Nephron progenitor cell (in vitro differentiated cells): ENCODE measurements around the gene FGD4.
A peak's percentile ranks its signal among the peaks of the same experiment; 100 is the strongest.

Experiments used
- DNase-seq: peaks from one replicate; pipeline ENCODE4 v3.0.0; 2021
- H3K27ac Mint-ChIP-seq: 2 replicates; pipeline ENCODE4 v1.8.0; 2021; ENCODE audit warnings: mild to moderate bottlenecking, moderate library complexity, mixed read lengths
- H3K27me3 Mint-ChIP-seq: 2 replicates; pipeline ENCODE4 v1.8.0; 2021; ENCODE audit warnings: mild to moderate bottlenecking, low read depth, mixed read lengths; ENCODE audit not compliant: poor library complexity
- H3K36me3 Mint-ChIP-seq: 2 replicates; pipeline ENCODE4 v1.8.0; 2021; ENCODE audit warnings: low read depth, mixed read lengths
- H3K4me1 Mint-ChIP-seq: 2 replicates; pipeline ENCODE4 v1.8.0; 2021; ENCODE audit warnings: mixed read lengths
- H3K4me3 Mint-ChIP-seq: 2 replicates; pipeline ENCODE4 v1.8.0; 2021; ENCODE audit warnings: mild to moderate bottlenecking, moderate library complexity, mixed read lengths
- H3K9me3 Mint-ChIP-seq: 2 replicates; pipeline ENCODE4 v1.8.0; 2021; ENCODE audit warnings: mild to moderate bottlenecking, moderate library complexity, mixed read lengths
- TF ChIP-seq, protein P1 (sequence below): fragments of 200-600 bp; sonication (generic); IDR thresholded peaks from 2 replicates; pipeline ENCODE4 v1.5.0; 2021; ENCODE audit warnings: antibody characterized with exemption

Gene FGD4

DNA sequence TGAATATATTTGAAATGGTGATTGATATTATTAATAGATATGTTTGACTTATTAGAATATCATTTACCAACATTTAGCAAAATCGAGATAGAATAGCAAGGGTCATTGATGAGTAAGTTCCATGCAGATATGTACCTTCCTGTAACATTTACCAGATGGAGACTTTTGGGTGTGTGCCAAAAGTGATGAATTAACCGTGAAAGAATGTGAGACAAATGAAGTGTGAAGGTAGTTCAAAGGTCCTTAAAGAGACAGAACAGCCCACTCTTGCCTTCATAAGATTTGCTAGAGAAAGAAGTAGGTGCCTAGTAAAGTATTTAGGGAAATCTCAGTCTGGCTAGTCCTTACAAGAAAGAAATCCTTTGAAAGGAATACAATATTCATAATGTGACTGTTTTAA lies 45.5 kb downstream of the FGD4 start:
- TF ChIP-seq, protein P1, sequence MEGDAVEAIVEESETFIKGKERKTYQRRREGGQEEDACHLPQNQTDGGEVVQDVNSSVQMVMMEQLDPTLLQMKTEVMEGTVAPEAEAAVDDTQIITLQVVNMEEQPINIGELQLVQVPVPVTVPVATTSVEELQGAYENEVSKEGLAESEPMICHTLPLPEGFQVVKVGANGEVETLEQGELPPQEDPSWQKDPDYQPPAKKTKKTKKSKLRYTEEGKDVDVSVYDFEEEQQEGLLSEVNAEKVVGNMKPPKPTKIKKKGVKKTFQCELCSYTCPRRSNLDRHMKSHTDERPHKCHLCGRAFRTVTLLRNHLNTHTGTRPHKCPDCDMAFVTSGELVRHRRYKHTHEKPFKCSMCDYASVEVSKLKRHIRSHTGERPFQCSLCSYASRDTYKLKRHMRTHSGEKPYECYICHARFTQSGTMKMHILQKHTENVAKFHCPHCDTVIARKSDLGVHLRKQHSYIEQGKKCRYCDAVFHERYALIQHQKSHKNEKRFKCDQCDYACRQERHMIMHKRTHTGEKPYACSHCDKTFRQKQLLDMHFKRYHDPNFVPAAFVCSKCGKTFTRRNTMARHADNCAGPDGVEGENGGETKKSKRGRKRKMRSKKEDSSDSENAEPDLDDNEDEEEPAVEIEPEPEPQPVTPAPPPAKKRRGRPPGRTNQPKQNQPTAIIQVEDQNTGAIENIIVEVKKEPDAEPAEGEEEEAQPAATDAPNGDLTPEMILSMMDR, result no peak
- Mint-ChIP-seq H3K9me3 (peaks cover 3% of the 10 kb centered on the region), H3K4me1 (peaks cover 49% of the 10 kb centered on the region), H3K27me3 (peaks cover 3% of the 10 kb centered on the region), H3K27ac (no peak overlapping the region), H3K36me3 (no peaks in the 10 kb centered on the region), H3K4me3 (no peak overlapping the region)
- no peak for DNase-seq

DNA sequence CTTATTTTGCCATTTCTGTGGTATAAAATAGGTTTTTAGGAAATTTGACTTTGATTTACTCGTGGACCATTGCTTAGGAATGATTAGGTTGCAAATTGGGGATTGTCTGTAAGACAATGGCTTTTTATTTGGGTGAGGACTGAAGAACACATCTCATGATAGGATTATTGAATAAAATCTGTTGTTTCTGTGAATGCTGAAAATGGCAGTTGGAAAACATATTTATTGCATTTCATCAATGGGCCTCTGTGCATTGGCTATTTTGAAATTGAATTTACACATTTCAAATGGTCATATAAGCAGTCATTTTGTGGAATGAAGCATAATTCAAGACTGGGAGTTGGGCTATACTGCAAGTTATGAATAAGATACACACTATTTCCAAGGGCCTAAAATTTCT lies 46.0 kb downstream of the FGD4 start:
- peaks cover 3% of the 10 kb centered on the region for H3K27me3 Mint-ChIP-seq
- no peak for DNase-seq
- TF ChIP-seq, protein P1, result no peak
- peaks cover 3% of the 10 kb centered on the region for H3K9me3 Mint-ChIP-seq
- H3K4me1 Mint-ChIP-seq, result peaks cover 45% of the 10 kb centered on the region
- no peak overlapping the region for H3K4me3 Mint-ChIP-seq
- no peaks in the 10 kb centered on the region for H3K36me3 Mint-ChIP-seq
- H3K27ac Mint-ChIP-seq, result peak overlapping the region; percentile 81

DNA sequence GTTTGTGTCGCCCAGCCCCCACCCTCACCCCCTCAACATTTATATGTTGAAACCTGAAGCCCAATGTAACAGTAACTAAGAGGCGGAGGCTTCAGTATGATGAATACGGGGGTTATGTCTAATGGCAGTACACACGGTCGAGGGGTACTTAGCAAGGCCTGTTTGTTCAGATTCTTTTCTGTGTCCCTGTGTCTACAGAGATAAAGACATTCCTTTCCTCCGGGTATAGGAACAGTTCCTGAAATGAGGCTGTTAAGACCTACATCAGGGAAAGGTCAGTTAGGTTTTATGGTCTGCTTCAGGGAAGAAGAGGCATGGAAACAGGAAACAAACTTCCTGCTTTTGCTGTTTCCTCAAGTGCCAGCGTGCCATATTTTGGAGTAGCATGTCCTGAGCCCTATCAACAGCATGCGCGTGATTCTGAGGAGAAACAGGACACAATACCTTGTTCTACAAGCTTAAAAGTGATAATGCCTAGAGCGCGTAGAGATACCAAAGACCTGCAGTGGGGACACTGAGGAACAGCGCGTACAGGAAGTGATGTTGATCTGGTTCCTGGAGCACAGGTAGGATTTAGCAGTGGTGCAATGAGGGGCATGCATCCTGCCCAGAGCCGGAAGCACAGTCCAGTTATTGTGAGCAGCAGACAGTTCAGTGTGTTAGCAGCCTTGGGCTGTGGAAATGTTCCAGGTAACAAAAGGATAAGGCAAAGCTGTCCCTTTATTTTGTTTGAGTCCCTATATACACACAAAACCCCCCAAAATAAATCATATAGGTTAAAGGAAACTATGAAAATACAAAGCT lies 47.2 kb downstream of the FGD4 start:
- H3K27ac Mint-ChIP-seq, result peak overlapping the region; percentile 85
- H3K4me1 Mint-ChIP-seq, result peaks cover 48% of the 10 kb centered on the region
- peaks cover 3% of the 10 kb centered on the region for H3K27me3 Mint-ChIP-seq
- DNase-seq, result peak; percentile 13
- TF ChIP-seq, protein P1, result no peak
- peak overlapping the region; percentile 28 for H3K4me3 Mint-ChIP-seq
- H3K9me3 Mint-ChIP-seq, result peaks cover 3% of the 10 kb centered on the region
- no peaks in the 10 kb centered on the region for H3K36me3 Mint-ChIP-seq

DNA sequence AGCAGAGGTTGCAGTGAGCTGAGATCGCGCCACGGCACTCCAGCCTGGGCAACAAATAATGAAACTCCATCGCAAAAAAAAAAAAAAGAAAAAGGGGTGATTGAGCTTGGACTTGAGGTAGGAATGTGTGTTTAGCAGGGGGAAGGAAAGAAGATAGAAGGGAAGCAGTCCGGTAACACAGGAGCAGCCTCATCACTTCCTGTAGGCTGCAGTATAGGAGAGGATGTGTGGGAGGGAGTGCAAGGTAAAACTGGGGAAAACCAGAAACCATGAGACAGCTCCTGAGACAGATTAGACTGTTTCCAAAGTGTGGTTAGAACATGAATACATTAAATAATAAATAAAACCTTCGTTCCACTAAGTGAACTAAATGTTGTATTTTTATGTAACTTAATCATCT lies 49.2 kb downstream of the FGD4 start:
- no peaks in the 10 kb centered on the region for H3K36me3 Mint-ChIP-seq
- no peak overlapping the region for H3K4me3 Mint-ChIP-seq
- no peak overlapping the region for H3K27ac Mint-ChIP-seq

DNA sequence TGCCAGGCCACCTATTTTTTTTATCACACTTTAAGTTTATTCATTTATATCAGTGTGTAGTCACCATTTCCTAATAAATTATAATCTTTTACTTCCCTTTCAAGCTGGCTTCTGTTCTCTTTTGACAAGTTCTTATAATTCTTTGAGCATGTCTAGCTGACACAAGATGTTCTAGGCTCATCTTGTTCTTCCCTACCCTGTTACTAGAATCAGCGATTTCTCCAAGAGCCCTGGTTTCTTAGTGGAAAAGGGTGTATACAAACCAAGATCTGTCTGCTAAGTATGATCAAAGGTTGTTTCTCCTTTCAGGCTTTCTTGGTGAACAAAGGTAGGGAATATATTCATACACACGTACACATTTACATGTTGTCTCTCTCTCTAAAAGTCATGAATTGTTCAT lies 51.0 kb downstream of the FGD4 start:
- TF ChIP-seq, protein P1, result no peak
- no peak for DNase-seq
- peaks cover 3% of the 10 kb centered on the region for H3K9me3 Mint-ChIP-seq
- peaks cover 44% of the 10 kb centered on the region for H3K4me1 Mint-ChIP-seq
- no peaks in the 10 kb centered on the region for H3K36me3 Mint-ChIP-seq
- H3K4me3 Mint-ChIP-seq, result no peak overlapping the region
- peaks cover 3% of the 10 kb centered on the region for H3K27me3 Mint-ChIP-seq
- H3K27ac Mint-ChIP-seq, result no peak overlapping the region

More for the DNA sequence above, 49.2 kb downstream of the FGD4 start:
- Mint-ChIP-seq H3K27me3 (peaks cover 3% of the 10 kb centered on the region), H3K9me3 (peaks cover 3% of the 10 kb centered on the region), H3K4me1 (peaks cover 48% of the 10 kb centered on the region)
- no peak for DNase-seq
- TF ChIP-seq, protein P1, result no peak

DNA sequence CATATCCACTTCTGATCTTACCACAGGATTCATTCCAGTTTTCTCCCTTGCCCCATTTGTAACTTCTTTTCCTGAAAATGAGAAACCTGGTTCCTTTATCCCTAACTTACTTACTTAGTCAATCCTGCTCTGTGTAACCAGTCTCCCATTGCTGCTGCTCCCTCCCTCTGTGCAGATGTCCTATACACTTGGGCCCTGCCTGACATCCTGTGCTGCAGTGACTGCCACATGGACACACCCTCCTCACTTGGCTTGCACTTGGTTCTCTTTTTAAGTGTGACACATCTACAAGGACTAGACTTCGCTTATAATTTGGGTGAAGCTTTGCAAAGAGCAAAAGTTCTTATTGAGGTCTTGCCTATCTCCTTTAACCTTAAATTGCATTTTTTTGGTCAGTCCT lies 51.4 kb downstream of the FGD4 start:
- peaks cover 3% of the 10 kb centered on the region for H3K27me3 Mint-ChIP-seq

More for the DNA sequence above, 51.4 kb downstream of the FGD4 start:
- DNase-seq, result no peak
- Mint-ChIP-seq H3K9me3 (peaks cover 3% of the 10 kb centered on the region), H3K4me3 (no peak overlapping the region), H3K36me3 (no peaks in the 10 kb centered on the region), H3K27ac (no peak overlapping the region), H3K4me1 (peaks cover 40% of the 10 kb centered on the region)
- TF ChIP-seq, protein P1, result no peak
